Prostate gland (tissue), 2 donors: ENCODE measurements around the gene PAPSS2. TPM values are rescaled to one million over a fixed set of nuclear protein-coding genes. Genes with fewer than 3 reads are reported as not detected.

Experiments used
- DNase-seq: peaks from one replicate; pipeline ENCODE4 v3.0.0-alpha.2; 2019; ENCODE audit warnings: low spot score
- H3K27ac ChIP-seq, 2 donors: fragments of 200-600 bp; sonication (generic); 2 replicates each; pipeline ENCODE4 v1.5.1; 2017 to 2019
- H3K27me3 ChIP-seq: fragments of 200-600 bp; sonication (generic); replicated peaks from 2 replicates; pipeline ENCODE4 v1.5.1; 2019; ENCODE audit not compliant: insufficient read depth
- H3K36me3 ChIP-seq, 2 donors: fragments of 200-600 bp; sonication (generic); 1 replicate in 1 of 2; 2 replicates in 1 of 2; pipeline versions ENCODE4 v1.5.1 to v1.8.1; 2017 to 2019
- H3K4me1 ChIP-seq: fragments of 200-600 bp; sonication (generic); replicated peaks from 2 replicates; pipeline ENCODE4 v1.5.1; 2019
- H3K4me3 ChIP-seq, 2 donors: fragments of 200-600 bp; sonication (generic); 2 replicates each; pipeline ENCODE4 v1.5.1; 2017 to 2019
- H3K9me3 ChIP-seq: fragments of 200-600 bp; sonication (generic); 2 replicates; pipeline ENCODE4 v1.5.1; 2017
- POLR2A ChIP-seq: fragments of 450-650 bp; IDR thresholded peaks from one replicate; pipeline ENCODE4 v1.6.1; 2016; ENCODE audit warnings: antibody characterized with exemption, mild to moderate bottlenecking
- POLR2AphosphoS5 ChIP-seq: sonication (generic); formaldehyde crosslinking; IDR thresholded peaks from one replicate; pipeline ENCODE4 v1.6.1; 2017; ENCODE audit warnings: antibody characterized with exemption
- WGBS: methylation state at CpG from one replicate; pipeline ENCODE4 v1.1.5; 2018; 5-methylcytosine and 5-hydroxymethylcytosine counted together
- intact Hi-C: fragments of 100-400 bp; cut with DNase I; formaldehyde crosslinking; loops from one replicate; pipeline ENCODE4 v1.14.2; 2022
- total RNA-seq, 2 donors: library from RNA; depleted of rRNA; stranded (reverse); fragments of >200 nt; gene quantifications; one replicate each; pipeline ENCODE4 v1.1.0, GENCODE V29; 2016
- TF ChIP-seq, protein P1 (sequence below), 4 experiments: fragments of 200-600 bp in 2 of 4; fragments of 450-650 bp in 2 of 4; sonication (generic) in 2 of 4; IDR thresholded peaks; 1 replicate in 3 of 4; 2 replicates in 1 of 4; pipeline ENCODE4 v1.5.1; 2016 to 2019; ENCODE audit warnings: antibody characterized with exemption in 4 of 4, mild to moderate bottlenecking in 2 of 4, moderate library complexity in 2 of 4

The PAPSS2 gene
- total RNA-seq, 2 donors from 2014 or later, result 5.5 to 9.0 TPM

DNA sequence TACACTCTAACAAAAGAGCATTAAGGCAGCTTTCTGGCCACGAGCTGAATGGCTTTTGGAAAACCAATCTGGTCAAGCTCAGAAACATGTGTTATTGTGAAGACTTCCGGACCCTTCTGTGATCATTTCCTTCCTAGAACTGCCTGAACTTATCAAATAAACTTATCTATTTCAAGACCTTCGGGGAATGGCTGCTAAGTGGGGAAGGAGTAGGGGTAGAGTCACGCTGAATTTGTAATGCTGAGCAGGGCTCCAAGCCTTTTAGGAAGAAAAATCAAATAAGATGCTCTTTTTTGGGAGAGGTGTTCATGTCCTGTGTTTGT, 56.6 kb downstream of the PAPSS2 start:
- DNase-seq, result no peak
- H3K4me1 ChIP-seq, result no peaks in the 10 kb centered on the region
- no peak overlapping the region for H3K4me3 ChIP-seq
- 81% methylated on average over 4 of the region's 4 CpGs for WGBS
- no peak overlapping the region for H3K27ac ChIP-seq
- H3K27me3 ChIP-seq, result no peaks in the 10 kb centered on the region
- TF ChIP-seq, protein P1, sequence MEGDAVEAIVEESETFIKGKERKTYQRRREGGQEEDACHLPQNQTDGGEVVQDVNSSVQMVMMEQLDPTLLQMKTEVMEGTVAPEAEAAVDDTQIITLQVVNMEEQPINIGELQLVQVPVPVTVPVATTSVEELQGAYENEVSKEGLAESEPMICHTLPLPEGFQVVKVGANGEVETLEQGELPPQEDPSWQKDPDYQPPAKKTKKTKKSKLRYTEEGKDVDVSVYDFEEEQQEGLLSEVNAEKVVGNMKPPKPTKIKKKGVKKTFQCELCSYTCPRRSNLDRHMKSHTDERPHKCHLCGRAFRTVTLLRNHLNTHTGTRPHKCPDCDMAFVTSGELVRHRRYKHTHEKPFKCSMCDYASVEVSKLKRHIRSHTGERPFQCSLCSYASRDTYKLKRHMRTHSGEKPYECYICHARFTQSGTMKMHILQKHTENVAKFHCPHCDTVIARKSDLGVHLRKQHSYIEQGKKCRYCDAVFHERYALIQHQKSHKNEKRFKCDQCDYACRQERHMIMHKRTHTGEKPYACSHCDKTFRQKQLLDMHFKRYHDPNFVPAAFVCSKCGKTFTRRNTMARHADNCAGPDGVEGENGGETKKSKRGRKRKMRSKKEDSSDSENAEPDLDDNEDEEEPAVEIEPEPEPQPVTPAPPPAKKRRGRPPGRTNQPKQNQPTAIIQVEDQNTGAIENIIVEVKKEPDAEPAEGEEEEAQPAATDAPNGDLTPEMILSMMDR (IDR thresholded peaks at IDR 0.05), result no peak
- TF ChIP-seq POLR2A (no peak), POLR2AphosphoS5 (no peak)
- no peaks in the 10 kb centered on the region for H3K36me3 ChIP-seq
- intact Hi-C loops, result no loop called here
- H3K9me3 ChIP-seq, result no peaks in the 10 kb centered on the region

DNA sequence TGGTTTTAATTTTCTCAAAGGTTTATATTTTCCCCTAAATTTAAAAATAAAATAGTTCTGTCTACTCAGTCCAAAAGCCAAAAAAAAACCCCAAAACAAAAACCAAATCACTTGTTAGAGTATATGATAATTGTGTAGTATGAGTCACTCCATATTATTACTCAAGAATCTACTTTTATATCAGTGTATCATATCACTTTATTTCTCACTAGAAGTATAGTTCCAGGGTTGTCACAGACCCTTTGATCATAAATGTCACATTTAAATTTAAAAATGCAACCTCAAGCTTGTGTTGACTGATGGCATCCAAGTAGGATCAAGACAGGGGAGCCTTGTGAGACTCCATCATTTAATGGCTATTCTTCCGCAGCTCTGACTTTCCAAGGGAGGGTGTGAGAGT, 61.0 kb downstream of the PAPSS2 start:
- Histone ChIP-seq H3K36me3 (no peaks in the 10 kb centered on the region), H3K27me3 (no peaks in the 10 kb centered on the region), H3K4me1 (no peaks in the 10 kb centered on the region), H3K4me3 (no peak overlapping the region), H3K9me3 (no peaks in the 10 kb centered on the region), H3K27ac (no peak overlapping the region)
- DNase-seq, result no peak
- intact Hi-C loops, result no loop called here
- TF ChIP-seq POLR2AphosphoS5 (no peak), POLR2A (no peak)
- TF ChIP-seq, protein P1 (IDR thresholded peaks at IDR 0.05), result no peak
- 100% methylated on average over 1 of the region's 1 CpG for WGBS

DNA sequence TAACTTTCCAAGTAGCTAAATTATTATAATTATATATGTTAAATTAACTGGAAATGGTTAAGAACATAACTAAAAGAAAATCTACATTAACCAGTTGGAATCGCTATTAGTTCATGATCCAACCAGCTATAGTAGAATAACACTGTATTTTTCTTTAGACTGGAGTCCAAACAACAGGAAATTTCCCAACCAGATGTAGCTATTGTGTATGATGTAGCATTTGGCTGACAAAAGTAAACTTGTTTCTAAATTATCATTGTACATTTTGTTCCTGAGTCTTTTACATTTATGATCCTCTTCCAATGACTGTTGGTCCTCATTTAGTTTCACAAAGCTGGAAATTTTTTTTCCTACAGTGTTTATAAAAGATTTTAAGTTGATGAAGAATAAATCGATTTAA, 62.1 kb downstream of the PAPSS2 start:
- no peak for DNase-seq
- Histone ChIP-seq H3K27ac (no peak overlapping the region), H3K4me1 (no peaks in the 10 kb centered on the region), H3K27me3 (no peaks in the 10 kb centered on the region), H3K36me3 (no peaks in the 10 kb centered on the region), H3K9me3 (no peaks in the 10 kb centered on the region), H3K4me3 (no peak overlapping the region)
- WGBS, result 51% methylated on average over 2 of the region's 2 CpGs
- TF ChIP-seq, protein P1 (IDR thresholded peaks at IDR 0.05), result no peak
- TF ChIP-seq POLR2A, result no peak
- no peak for TF ChIP-seq POLR2AphosphoS5
- intact Hi-C loops, result no loop called here

DNA sequence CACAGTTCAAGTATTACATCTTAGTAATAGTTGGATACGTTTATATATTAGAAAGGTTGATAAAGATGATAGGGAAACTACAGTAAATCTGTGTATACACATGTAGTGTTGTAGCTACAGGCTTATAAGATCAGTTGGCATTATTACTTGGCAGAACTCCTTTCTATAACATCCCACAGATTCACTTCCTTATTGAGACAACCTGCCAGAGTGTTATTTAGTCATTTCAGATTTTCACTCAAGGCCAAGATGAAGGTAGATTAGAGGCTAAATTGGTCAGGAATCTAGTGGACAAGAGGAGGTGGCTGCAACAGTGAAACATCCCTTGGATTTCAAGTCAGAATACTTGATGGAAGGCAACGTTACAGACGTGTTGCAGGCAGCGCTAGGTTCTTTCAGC, 63.0 kb downstream of the PAPSS2 start:
- Histone ChIP-seq H3K27ac (no peak overlapping the region), H3K9me3 (no peaks in the 10 kb centered on the region), H3K36me3 (no peaks in the 10 kb centered on the region), H3K27me3 (no peaks in the 10 kb centered on the region), H3K4me1 (no peaks in the 10 kb centered on the region), H3K4me3 (no peak overlapping the region)
- no peak for DNase-seq
- TF ChIP-seq POLR2A (no peak), POLR2AphosphoS5 (no peak)
- TF ChIP-seq, protein P1 (IDR thresholded peaks at IDR 0.05), result no peak
- WGBS, result 50% methylated on average over 4 of the region's 4 CpGs
- intact Hi-C loops, result no loop called here

DNA sequence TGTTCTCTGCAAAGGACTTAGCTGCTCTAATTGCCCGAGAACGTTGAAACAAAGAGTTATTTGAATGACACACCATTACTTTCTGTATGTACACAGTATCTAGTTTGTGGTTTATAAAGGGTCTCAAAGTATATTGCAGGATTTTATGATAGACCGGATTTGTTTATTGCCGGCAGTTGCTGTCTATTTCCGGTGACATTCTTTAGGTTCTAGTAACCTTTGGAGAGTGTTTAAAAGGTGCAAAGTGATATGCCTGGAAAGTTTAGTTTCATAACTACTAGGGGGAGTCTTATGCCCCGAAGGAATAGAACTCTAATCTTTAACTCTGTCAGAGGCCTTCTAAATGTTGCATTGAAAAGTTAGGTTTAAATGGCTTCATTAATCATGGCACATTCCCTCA, 63.8 kb downstream of the PAPSS2 start:
- H3K9me3 ChIP-seq, result no peaks in the 10 kb centered on the region
- H3K27ac ChIP-seq, result no peak overlapping the region
- H3K36me3 ChIP-seq, result no peaks in the 10 kb centered on the region
- no peaks in the 10 kb centered on the region for H3K27me3 ChIP-seq
- no peak overlapping the region for H3K4me3 ChIP-seq
- TF ChIP-seq, protein P1 (IDR thresholded peaks at IDR 0.05), result no peak
- no peak for TF ChIP-seq POLR2A
- TF ChIP-seq POLR2AphosphoS5, result no peak
- no peaks in the 10 kb centered on the region for H3K4me1 ChIP-seq
- intact Hi-C loops, result no loop called here
- WGBS, result 19% methylated on average over 6 of the region's 6 CpGs
- no peak for DNase-seq
